Breast epithelium (tissue), 3 donors: ENCODE results near the gene HKDC1.

Source experiments
- CTCF ChIP-seq, 3 donors: fragments of 450-650 bp; IDR thresholded peaks; one replicate each; pipeline ENCODE4 v1.5.1; 2016 to 2017; ENCODE audit warnings: antibody characterized with exemption in 3 of 3, mild to moderate bottlenecking in 3 of 3, moderate library complexity in 3 of 3
- POLR2A ChIP-seq: fragments of 450-650 bp; IDR thresholded peaks from one replicate; pipeline ENCODE4 v1.6.1; 2016; ENCODE audit warnings: antibody characterized with exemption, mild to moderate bottlenecking, moderate library complexity
- POLR2AphosphoS5 ChIP-seq, 3 donors: sonication (generic); formaldehyde crosslinking; IDR thresholded peaks; one replicate each; pipeline ENCODE4 v1.6.1; 2017; ENCODE audit warnings: antibody characterized with exemption in 3 of 3

GRCh38 chr10:69216577-69217118 is 3.5 kb upstream of the HKDC1 start:
- TF ChIP-seq CTCF (IDR thresholded peaks at IDR 0.05): no peak
- TF ChIP-seq POLR2A: no peak
- no peak for TF ChIP-seq POLR2AphosphoS5 (IDR thresholded peaks at IDR 0.05)
